CD4-positive, alpha-beta T cell (primary cell): ENCODE results near the gene CCDC154. TPM values are rescaled to one million over a fixed set of nuclear protein-coding genes. Genes with fewer than 3 reads are reported as not detected.
A peak's percentile ranks its signal among the peaks of the same experiment; 100 is the strongest.

Source experiments
- ATAC-seq: fragments of 200-7000 bp; cut with Tn5 transposase; one replicate; pipeline ENCODE4 v1.10.0; 2022; ENCODE audit warnings: mild to moderate bottlenecking; ENCODE audit not compliant: poor library complexity
- CTCF ChIA-PET: fragments of 350-600 bp; sonication (Branson Sonifier 250); formaldehyde crosslinking; loops from one replicate; lab custom pipeline; 2021; ENCODE audit warnings: antibody characterized with exemption, inconsistent platforms; lab: Charles Lee
- POLR2A ChIA-PET: fragments of 350-600 bp; sonication (Branson Sonifier 250); formaldehyde crosslinking; loops from one replicate; lab custom pipeline; 2021; ENCODE audit warnings: antibody characterized with exemption, inconsistent platforms; lab: Charles Lee
- DNase-seq, 14 experiments: peaks; one replicate each; pipeline ENCODE4 v3.0.0-alpha.2; 2013 to 2020; ENCODE audit warnings: mixed read lengths in 2 of 14
- H3K27ac ChIP-seq, 2 donors: one replicate each; pipeline versions ENCODE4 v1.5.1 to v1.7.0; 2013; ENCODE audit warnings: low read length in 2 of 2, low read depth in 1 of 2, mild to moderate bottlenecking in 1 of 2
- H3K27me3 ChIP-seq, 2 experiments: 1 replicate in 1 of 2; 2 replicates in 1 of 2; pipeline versions ENCODE4 v1.6.1 to v1.7.0; 2013; ENCODE audit warnings: low read length in 2 of 2, control low read depth in 1 of 2, mild to moderate bottlenecking in 1 of 2, moderate library complexity in 1 of 2; ENCODE audit not compliant: insufficient read depth in 2 of 2, control insufficient read depth in 1 of 2
- H3K36me3 ChIP-seq: one replicate; pipeline ENCODE4 v1.6.1; 2013; ENCODE audit warnings: low read length, control low read depth; ENCODE audit not compliant: insufficient read depth
- H3K4me1 ChIP-seq: one replicate; pipeline ENCODE4 v1.6.1; 2013; ENCODE audit warnings: low read length, control low read depth; ENCODE audit not compliant: insufficient read depth
- H3K4me3 ChIP-seq: one replicate; pipeline ENCODE4 v1.5.1; 2013; ENCODE audit warnings: mild to moderate bottlenecking, low read length, moderate library complexity
- H3K9me3 ChIP-seq, 2 experiments: 1 replicate in 1 of 2; 2 replicates in 1 of 2; pipeline versions ENCODE4 v1.6.1 to v1.7.0; 2013; ENCODE audit warnings: low read length in 2 of 2, mild to moderate bottlenecking in 2 of 2, control low read depth in 1 of 2, moderate library complexity in 1 of 2; ENCODE audit not compliant: control insufficient read depth in 1 of 2, insufficient read depth in 1 of 2
- H3K27ac Mint-ChIP-seq: one replicate; pipeline ENCODE4 v1.8.0; 2020; ENCODE audit warnings: mixed read lengths
- H3K27me3 Mint-ChIP-seq: one replicate; pipeline ENCODE4 v1.8.0; 2021; ENCODE audit warnings: mixed read lengths
- H3K36me3 Mint-ChIP-seq: one replicate; pipeline ENCODE4 v1.8.0; 2021; ENCODE audit warnings: low read depth, mixed read lengths
- H3K4me1 Mint-ChIP-seq: one replicate; pipeline ENCODE4 v1.8.0; 2021; ENCODE audit warnings: low read depth, mixed read lengths
- H3K4me3 Mint-ChIP-seq: one replicate; pipeline ENCODE4 v1.8.0; 2020; ENCODE audit warnings: mild to moderate bottlenecking, mixed read lengths
- H3K9me3 Mint-ChIP-seq: one replicate; pipeline ENCODE4 v1.8.0; 2020; ENCODE audit warnings: mixed read lengths
- intact Hi-C, 2 experiments: fragments of 100-400 bp; cut with DNase I in 1 of 2; cut with micrococcal nuclease in 1 of 2; formaldehyde crosslinking; loops; one replicate each; pipeline versions ENCODE4 v1.15.1 to v1.9.0; 2023 to 2025; cut with DNase I, micrococcal nuclease
- total RNA-seq, 174 experiments: library from RNA in 2 of 174; stranded (reverse) in 2 of 174; gene quantifications; one replicate each; pipeline ENCODE4 v1.2.3 and lab custom pipeline; 2021 to 2026
- TF ChIP-seq, protein P1 (sequence below): fragments of 200-600 bp; IDR thresholded peaks from one replicate; pipeline ENCODE4 v1.8.0; 2022; ENCODE audit warnings: antibody characterized with exemption, mild to moderate bottlenecking

CCDC154 gene
- total RNA-seq, 2 experiments from 2014 or later, result 2.9 to 3.0 TPM

GRCh38 chr16:1414532-1415260 lies 29.7 kb downstream of the CCDC154 start, which contains the start of gene UNKL:
UNKL (minus strand) TSS chr16:1414704; CDS start chr16:1414691, 13 bp downstream.
- Mint-ChIP-seq H3K4me1 (peaks cover 16% of the 10 kb centered on the region), H3K9me3 (no peaks in the 10 kb centered on the region), H3K27ac (peak within 1 kb of the TSS; percentile 87), H3K4me3 (peak within 1 kb of the TSS; percentile 91), H3K36me3 (peaks cover 20% of the 10 kb centered on the region), H3K27me3 (no peaks in the 10 kb centered on the region)
- Histone ChIP-seq H3K27me3 (no peaks in the 10 kb centered on the region), H3K27ac (peak within 1 kb of the TSS in 1 of 2 donors; percentile 77), H3K4me3 (peak within 1 kb of the TSS; percentile 77), H3K4me1 (peaks cover 34% of the 10 kb centered on the region), H3K36me3 (peaks cover 12% of the 10 kb centered on the region), H3K9me3 (no peaks in the 10 kb centered on the region)
- CTCF ChIA-PET, result no interaction called here
- TF ChIP-seq, protein P1, sequence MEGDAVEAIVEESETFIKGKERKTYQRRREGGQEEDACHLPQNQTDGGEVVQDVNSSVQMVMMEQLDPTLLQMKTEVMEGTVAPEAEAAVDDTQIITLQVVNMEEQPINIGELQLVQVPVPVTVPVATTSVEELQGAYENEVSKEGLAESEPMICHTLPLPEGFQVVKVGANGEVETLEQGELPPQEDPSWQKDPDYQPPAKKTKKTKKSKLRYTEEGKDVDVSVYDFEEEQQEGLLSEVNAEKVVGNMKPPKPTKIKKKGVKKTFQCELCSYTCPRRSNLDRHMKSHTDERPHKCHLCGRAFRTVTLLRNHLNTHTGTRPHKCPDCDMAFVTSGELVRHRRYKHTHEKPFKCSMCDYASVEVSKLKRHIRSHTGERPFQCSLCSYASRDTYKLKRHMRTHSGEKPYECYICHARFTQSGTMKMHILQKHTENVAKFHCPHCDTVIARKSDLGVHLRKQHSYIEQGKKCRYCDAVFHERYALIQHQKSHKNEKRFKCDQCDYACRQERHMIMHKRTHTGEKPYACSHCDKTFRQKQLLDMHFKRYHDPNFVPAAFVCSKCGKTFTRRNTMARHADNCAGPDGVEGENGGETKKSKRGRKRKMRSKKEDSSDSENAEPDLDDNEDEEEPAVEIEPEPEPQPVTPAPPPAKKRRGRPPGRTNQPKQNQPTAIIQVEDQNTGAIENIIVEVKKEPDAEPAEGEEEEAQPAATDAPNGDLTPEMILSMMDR, result no peak
- DNase-seq, result peak; percentile 71 to 94 (median 85)
- POLR2A ChIA-PET, result no interaction called here
- intact Hi-C loops, result loop anchor here in 1 of 2 experiments (2.0 to 10.0 kb wide), 5 partner anchors 62 to 800 kb away; partner anchors contain the start of genes BRICD5, GNPTG, NTHL1 and PGP
- ATAC-seq, result peak; percentile 64

DNA sequence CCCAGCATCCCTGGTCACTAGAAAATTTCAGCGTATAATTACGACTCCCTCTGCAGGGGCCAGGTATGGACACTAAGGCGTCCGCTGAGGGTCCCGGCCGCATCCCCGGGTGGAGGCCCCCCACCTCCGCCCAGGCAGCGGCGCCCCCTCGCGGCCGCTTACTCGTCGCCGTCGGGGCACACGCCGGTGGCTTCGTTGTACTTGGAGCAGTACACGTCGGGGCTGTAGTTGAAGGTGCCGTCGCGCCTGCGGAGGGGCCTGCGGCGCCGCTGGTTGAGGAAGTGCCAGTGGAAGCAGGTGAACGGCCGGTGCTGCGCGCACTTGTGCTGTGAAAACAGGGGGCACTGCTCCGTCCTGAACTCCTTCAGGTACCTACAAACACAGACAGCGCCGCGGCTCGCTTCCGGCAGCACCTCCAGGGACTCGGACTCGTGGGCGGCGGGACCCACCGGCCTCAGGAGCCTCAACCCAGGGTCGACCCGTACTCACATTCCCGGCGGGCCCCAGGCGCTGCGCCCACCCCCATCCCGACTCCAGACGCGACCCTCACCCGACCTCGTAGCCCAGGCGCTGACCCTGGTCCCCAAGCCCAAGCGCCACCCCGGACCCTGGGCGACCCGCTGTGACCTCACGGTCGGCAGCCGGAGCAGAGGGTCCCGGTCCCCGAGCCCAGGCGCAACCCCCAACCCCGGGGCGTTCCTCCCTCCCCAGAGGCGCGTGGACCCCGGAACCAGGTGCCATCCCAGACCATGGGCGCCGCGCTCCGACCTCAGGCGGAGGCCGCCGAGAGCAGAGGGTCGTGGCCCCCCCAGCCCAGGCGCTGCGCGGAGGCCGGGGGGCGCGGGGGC lies 30.4 kb downstream of the CCDC154 start:
- peak; percentile 63 for ATAC-seq
- Mint-ChIP-seq H3K36me3 (peaks cover 27% of the 10 kb centered on the region), H3K27me3 (no peaks in the 10 kb centered on the region), H3K4me3 (peak overlapping the region; percentile 90), H3K4me1 (peaks cover 21% of the 10 kb centered on the region), H3K27ac (peak overlapping the region; percentile 85), H3K9me3 (no peaks in the 10 kb centered on the region)
- Histone ChIP-seq H3K27me3 (no peaks in the 10 kb centered on the region), H3K4me3 (peak overlapping the region; percentile 77), H3K4me1 (peaks cover 29% of the 10 kb centered on the region), H3K9me3 (no peaks in the 10 kb centered on the region), H3K27ac (peak overlapping the region in 1 of 2 donors; percentile 77), H3K36me3 (peaks cover 12% of the 10 kb centered on the region)
- ChIA-PET POLR2A (no interaction called here), CTCF (interaction anchor here (1.7 kb wide), 1 partner anchor 51 kb away, joined by 5 read pairs; no protein-coding TSS in a partner anchor)
- DNase-seq, result peak; percentile 45 to 82 (median 62)
- TF ChIP-seq, protein P1, result peak; percentile 65
- intact Hi-C loops, result loop anchor here in 1 of 2 experiments (2.0 to 10.0 kb wide), 4 partner anchors 105 to 801 kb away; partner anchors contain the start of genes BRICD5, JPT2, PGP and UBE2I

DNA sequence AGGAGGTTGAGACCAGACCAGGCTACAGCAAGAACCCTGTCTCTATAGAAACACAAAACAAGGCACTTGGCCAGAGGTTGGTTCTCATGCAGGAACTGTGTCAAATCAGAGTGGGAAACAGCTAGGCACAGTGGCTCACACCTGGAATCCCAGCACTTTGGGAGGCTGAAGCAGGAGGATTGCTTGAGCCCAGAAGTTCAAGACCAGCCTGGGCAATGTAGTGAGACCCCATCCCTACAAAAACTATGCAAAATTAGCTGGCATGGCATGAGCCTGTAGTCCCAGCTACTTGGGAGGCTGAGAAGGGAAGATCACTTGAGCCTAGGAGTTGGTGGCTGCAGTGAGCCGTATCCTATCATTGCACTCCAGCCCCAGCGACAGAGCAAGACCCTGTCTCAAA lies 31.5 kb downstream of the CCDC154 start:
- no peaks in the 10 kb centered on the region for H3K27me3 ChIP-seq
- no peaks in the 10 kb centered on the region for H3K9me3 Mint-ChIP-seq
- H3K4me1 ChIP-seq, result peaks cover 32% of the 10 kb centered on the region
- peaks cover 27% of the 10 kb centered on the region for H3K4me1 Mint-ChIP-seq
- intact Hi-C loops, result loop anchor here in 1 of 2 experiments (2.0 to 10.0 kb wide), 3 partner anchors 266 to 802 kb away; partner anchors contain the start of genes BRICD5, JPT2, PGP and WDR24
- H3K36me3 ChIP-seq, result peaks cover 12% of the 10 kb centered on the region
- no peak for DNase-seq
- ChIA-PET POLR2A (no interaction called here), CTCF (interaction anchor here (1.7 kb wide), 1 partner anchor 49 kb away, joined by 5 read pairs; no protein-coding TSS in a partner anchor)
- no peak for ATAC-seq
- H3K9me3 ChIP-seq, result no peaks in the 10 kb centered on the region
- peak overlapping the region; percentile 87 for H3K4me3 Mint-ChIP-seq
- H3K27me3 Mint-ChIP-seq, result no peaks in the 10 kb centered on the region
- TF ChIP-seq, protein P1, result no peak
- no peak overlapping the region for H3K4me3 ChIP-seq
- peak overlapping the region; percentile 85 for H3K27ac Mint-ChIP-seq
- peaks cover 27% of the 10 kb centered on the region for H3K36me3 Mint-ChIP-seq
- no peak overlapping the region for H3K27ac ChIP-seq
